OCI-LY7 (cell line): Measurements from ENCODE around the gene ECI1.

Experiments used
- CTCF ChIP-seq: fragments of 200-600 bp; sonication (generic); conservative IDR thresholded peaks from 2 replicates; pipeline ENCODE4 v1.5.1; 2014; ENCODE audit warnings: mild to moderate bottlenecking, antibody characterized with exemption, low read length, moderate library complexity, mixed read lengths
- EZH2phosphoT487 ChIP-seq: fragments of 200-600 bp; sonication (generic); IDR thresholded peaks from 2 replicates; pipeline ENCODE4 v1.6.1; 2018; ENCODE audit warnings: low read depth, borderline replicate concordance, mild to moderate bottlenecking, mixed run types, antibody characterized with exemption, low read length, moderate library complexity, mixed read lengths

GRCh38 chr16:2229632-2230250 lies 21.6 kb downstream of the ECI1 start:
- TF ChIP-seq CTCF (no peak), EZH2phosphoT487 (no peak)
